ENCODE measurements around the gene SF3A2. TPM values are rescaled to one million over a fixed set of nuclear protein-coding genes. Genes with fewer than 3 reads are reported as not detected.

SF3A2 gene
- total RNA-seq, 1 donor from 2014 or later = 129 TPM

DNA sequence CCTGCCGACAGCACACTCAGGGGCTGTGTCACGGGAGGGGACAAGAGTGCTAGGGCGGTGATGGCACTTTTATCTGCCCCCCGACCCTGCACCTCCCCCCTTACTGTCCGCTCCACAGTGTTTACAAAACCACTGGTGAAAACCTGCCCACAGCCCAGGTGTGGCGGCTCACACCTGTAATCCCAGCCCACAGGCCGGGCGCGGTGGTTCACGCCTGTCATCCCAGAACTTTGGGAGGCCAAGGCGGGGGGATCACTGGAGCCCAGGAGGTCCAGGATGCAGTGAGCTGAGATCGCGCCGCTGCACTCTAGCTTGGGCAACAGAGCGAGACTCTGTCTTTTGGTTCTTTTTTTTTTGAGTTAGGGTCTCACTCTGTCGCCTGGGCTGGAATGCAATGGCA, 59.5 kb downstream of the SF3A2 start:
- H3K4me1 Mint-ChIP-seq (ENCODE audit: unreplicated experiment) = peaks cover 10% of the 10 kb centered on the region
- TF ChIP-seq, protein P1, sequence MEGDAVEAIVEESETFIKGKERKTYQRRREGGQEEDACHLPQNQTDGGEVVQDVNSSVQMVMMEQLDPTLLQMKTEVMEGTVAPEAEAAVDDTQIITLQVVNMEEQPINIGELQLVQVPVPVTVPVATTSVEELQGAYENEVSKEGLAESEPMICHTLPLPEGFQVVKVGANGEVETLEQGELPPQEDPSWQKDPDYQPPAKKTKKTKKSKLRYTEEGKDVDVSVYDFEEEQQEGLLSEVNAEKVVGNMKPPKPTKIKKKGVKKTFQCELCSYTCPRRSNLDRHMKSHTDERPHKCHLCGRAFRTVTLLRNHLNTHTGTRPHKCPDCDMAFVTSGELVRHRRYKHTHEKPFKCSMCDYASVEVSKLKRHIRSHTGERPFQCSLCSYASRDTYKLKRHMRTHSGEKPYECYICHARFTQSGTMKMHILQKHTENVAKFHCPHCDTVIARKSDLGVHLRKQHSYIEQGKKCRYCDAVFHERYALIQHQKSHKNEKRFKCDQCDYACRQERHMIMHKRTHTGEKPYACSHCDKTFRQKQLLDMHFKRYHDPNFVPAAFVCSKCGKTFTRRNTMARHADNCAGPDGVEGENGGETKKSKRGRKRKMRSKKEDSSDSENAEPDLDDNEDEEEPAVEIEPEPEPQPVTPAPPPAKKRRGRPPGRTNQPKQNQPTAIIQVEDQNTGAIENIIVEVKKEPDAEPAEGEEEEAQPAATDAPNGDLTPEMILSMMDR (conservative IDR thresholded peaks at IDR 0.05) = no peak
- H3K27me3 Mint-ChIP-seq = peaks cover 44% of the 10 kb centered on the region
- no peak overlapping the region for H3K27ac Mint-ChIP-seq
- no peak for DNase-seq (ENCODE audit: extremely low spot score, unreplicated experiment)
- H3K9me3 Mint-ChIP-seq = no peaks in the 10 kb centered on the region
- H3K36me3 Mint-ChIP-seq = no peaks in the 10 kb centered on the region
- H3K4me3 Mint-ChIP-seq = no peak overlapping the region

Small RNA genes within 50 kb of the gene (microRNA-seq; reads per million reads assigned to microRNA genes)
- gene MIR1227 = 4.1 reads per million, percentile 15 among the genes with 10 or more reads in this experiment
- not detected for gene MIR4321

Other genes starting within 250 kb of the SF3A2 start
- 72.5 and 118 TPM in 2 replicates for gene BTBD2, start 221.1 kb upstream of the SF3A2 start, total RNA-seq (ENCODE audit: low replicate concordance)
- 118 and 120 TPM in 2 replicates for gene MKNK2, start 185.6 kb upstream of the SF3A2 start, total RNA-seq (ENCODE audit: low replicate concordance)
- 34.6 and 37.8 TPM in 2 replicates for gene MOB3A, start 140.5 kb upstream of the SF3A2 start, total RNA-seq (ENCODE audit: low replicate concordance)
- 4.9 and 7.4 TPM in 2 replicates for gene IZUMO4, start 139.9 kb upstream of the SF3A2 start, total RNA-seq (ENCODE audit: low replicate concordance)
- 127 and 139 TPM in 2 replicates for gene AP3D1, start 85.3 kb upstream of the SF3A2 start, total RNA-seq (ENCODE audit: low replicate concordance)
- 68.8 and 76.3 TPM in 2 replicates for gene DOT1L, start 72.9 kb upstream of the SF3A2 start, total RNA-seq (ENCODE audit: low replicate concordance)
- 107 and 131 TPM in 2 replicates for gene PLEKHJ1, start 495 bp upstream of the SF3A2 start, total RNA-seq (ENCODE audit: low replicate concordance)
- gene AMH, start 12.5 kb downstream of the SF3A2 start, total RNA-seq (ENCODE audit: low replicate concordance) = 13.8 and 49.5 TPM in 2 replicates
- 0.72 TPM in 1 of 2 replicates, not detected in the other for gene JSRP1, start 19.6 kb downstream of the SF3A2 start, total RNA-seq (ENCODE audit: low replicate concordance)
- gene PEAK3, start 45.4 kb downstream of the SF3A2 start, total RNA-seq (ENCODE audit: low replicate concordance) = 0.10 TPM in 1 of 2 replicates, not detected in the other
- gene LINGO3, start 71.3 kb downstream of the SF3A2 start, total RNA-seq (ENCODE audit: low replicate concordance) = not detected in 2 replicates
- 125 and 134 TPM in 2 replicates for gene LSM7, start 91.8 kb downstream of the SF3A2 start, total RNA-seq (ENCODE audit: low replicate concordance)
- 131 and 149 TPM in 2 replicates for gene SPPL2B, start 91.9 kb downstream of the SF3A2 start, total RNA-seq (ENCODE audit: low replicate concordance)
- 0.41 TPM in 1 of 2 replicates, not detected in the other for gene TMPRSS9, start 123.4 kb downstream of the SF3A2 start, total RNA-seq (ENCODE audit: low replicate concordance)
- 132 and 139 TPM in 2 replicates for gene TIMM13, start 190.8 kb downstream of the SF3A2 start, total RNA-seq (ENCODE audit: low replicate concordance)
- 63.6 and 116 TPM in 2 replicates for gene LMNB2, start 220.1 kb downstream of the SF3A2 start, total RNA-seq (ENCODE audit: low replicate concordance)
- gene GADD45B, start 239.3 kb downstream of the SF3A2 start, total RNA-seq (ENCODE audit: low replicate concordance) = 31.1 and 67.3 TPM in 2 replicates

Data from type B pancreatic cell (in vitro differentiated cells).